ENCODE results near the gene GABBR2.

GRCh38 chr9:98577446-98577845 lies 131.3 kb downstream of the GABBR2 start:
- TF ChIP-seq MEF2A (IDR thresholded peaks at IDR 0.05; ENCODE audit: borderline replicate concordance, low read depth): no peak
- TF ChIP-seq, protein P1, sequence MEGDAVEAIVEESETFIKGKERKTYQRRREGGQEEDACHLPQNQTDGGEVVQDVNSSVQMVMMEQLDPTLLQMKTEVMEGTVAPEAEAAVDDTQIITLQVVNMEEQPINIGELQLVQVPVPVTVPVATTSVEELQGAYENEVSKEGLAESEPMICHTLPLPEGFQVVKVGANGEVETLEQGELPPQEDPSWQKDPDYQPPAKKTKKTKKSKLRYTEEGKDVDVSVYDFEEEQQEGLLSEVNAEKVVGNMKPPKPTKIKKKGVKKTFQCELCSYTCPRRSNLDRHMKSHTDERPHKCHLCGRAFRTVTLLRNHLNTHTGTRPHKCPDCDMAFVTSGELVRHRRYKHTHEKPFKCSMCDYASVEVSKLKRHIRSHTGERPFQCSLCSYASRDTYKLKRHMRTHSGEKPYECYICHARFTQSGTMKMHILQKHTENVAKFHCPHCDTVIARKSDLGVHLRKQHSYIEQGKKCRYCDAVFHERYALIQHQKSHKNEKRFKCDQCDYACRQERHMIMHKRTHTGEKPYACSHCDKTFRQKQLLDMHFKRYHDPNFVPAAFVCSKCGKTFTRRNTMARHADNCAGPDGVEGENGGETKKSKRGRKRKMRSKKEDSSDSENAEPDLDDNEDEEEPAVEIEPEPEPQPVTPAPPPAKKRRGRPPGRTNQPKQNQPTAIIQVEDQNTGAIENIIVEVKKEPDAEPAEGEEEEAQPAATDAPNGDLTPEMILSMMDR (IDR thresholded peaks at IDR 0.05): no peak
- TF ChIP-seq, protein P2, sequence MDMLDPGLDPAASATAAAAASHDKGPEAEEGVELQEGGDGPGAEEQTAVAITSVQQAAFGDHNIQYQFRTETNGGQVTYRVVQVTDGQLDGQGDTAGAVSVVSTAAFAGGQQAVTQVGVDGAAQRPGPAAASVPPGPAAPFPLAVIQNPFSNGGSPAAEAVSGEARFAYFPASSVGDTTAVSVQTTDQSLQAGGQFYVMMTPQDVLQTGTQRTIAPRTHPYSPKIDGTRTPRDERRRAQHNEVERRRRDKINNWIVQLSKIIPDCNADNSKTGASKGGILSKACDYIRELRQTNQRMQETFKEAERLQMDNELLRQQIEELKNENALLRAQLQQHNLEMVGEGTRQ (IDR thresholded peaks at IDR 0.05; ENCODE audit: borderline replicate concordance, low read depth, low read length): no peak
- TF ChIP-seq, protein P3, sequence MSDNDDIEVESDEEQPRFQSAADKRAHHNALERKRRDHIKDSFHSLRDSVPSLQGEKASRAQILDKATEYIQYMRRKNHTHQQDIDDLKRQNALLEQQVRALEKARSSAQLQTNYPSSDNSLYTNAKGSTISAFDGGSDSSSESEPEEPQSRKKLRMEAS (IDR thresholded peaks at IDR 0.05; ENCODE audit: low read depth): no peak
- no peak for TF ChIP-seq EP300 (IDR thresholded peaks at IDR 0.05; ENCODE audit: borderline replicate concordance in 1 of 2, low read depth in 1 of 2, low read length in 1 of 2)
- TF ChIP-seq EZH2phosphoT487 (IDR thresholded peaks at IDR 0.05; ENCODE audit: borderline replicate concordance, low read depth): no peak
- no peak for TF ChIP-seq CHD2 (IDR thresholded peaks at IDR 0.05; ENCODE audit: low read length, partially characterized antibody)
- no peak for TF ChIP-seq FOXM1 (IDR thresholded peaks at IDR 0.05; ENCODE audit: low read depth)
- no peak for TF ChIP-seq POLR2AphosphoS5 (IDR thresholded peaks at IDR 0.05; ENCODE audit: low read depth, low read length)
- no peak for TF ChIP-seq RAD21 (IDR thresholded peaks at IDR 0.05; ENCODE audit: low read length)
- TF ChIP-seq MXI1 (IDR thresholded peaks at IDR 0.05; ENCODE audit: low read depth, low read length): no peak
- no peak for TF ChIP-seq TEAD4 (IDR thresholded peaks at IDR 0.05; ENCODE audit: borderline replicate concordance, insufficient read depth)
- no peak for TF ChIP-seq TCF12 (IDR thresholded peaks at IDR 0.05)
